ENCODE measurements around the gene TRIM25.

TRIM25 gene

DNA sequence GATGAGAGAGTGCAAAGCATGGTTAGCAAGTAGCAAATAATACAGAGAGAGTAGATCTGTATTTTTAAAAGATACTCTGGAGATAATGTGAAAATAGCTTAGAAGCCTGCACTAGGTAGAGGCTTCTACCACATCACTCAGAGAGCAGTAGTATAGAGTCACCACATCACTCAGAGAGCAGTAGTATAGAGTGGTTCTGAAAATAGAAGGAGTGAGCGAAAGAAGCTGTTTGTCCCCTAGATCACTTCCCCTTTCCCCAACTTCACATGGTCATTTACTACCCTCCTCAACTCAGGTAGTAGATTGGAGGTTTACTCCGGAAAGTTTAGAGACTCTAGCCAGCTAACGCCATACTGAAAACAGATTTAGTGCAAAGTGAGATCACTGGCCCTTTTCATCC, 62.8 kb downstream of the TRIM25 start:
- no peak for DNase-seq

DNA sequence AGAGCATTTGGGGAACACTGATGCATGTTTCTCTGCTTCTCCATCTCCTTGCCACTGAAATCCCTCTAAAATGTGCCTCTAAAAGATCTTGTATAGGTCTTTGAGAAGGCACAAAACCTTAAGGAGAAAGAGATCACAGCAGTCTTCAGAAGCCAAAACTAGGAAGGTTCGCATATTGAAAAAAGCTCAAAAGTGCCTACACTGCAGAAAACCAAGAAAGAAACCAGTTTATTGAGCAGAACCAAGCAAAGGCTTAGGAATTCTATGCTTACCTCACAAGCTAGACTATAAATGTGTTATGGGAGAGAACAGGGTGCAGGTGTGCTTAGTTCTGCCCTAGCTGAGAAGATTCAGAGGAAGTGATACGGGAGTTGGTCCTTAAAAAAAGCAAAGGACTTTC, 63.3 kb downstream of the TRIM25 start:
- no peak for DNase-seq

DNA sequence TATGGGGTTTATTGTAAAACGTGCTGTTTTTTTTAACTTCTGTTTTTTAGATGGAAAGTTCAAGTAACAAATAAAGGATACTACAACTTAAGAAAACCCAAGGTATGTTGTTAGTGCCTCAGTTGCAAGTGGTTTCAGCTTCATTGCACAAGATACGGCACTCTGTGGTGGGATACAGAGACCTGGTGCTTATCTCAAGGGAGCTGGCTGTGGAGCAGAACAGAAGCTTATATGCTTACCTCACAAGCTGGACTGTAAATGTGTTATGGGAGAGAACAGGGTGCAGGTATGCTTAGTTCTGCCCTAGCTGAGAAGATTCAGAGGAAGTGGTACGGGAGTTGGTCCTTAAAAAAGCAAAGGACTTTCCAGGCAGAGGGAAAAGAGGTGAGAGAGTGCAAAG, 64.7 kb downstream of the TRIM25 start:
- no peak for DNase-seq

GRCh38 chr17:56847106-56847505, 66.7 kb downstream of the TRIM25 start:
- DNase-seq, result no peak

GRCh38 chr17:56845934-56846333, 67.9 kb downstream of the TRIM25 start:
- no peak for DNase-seq

GRCh38 chr17:56842577-56842976, 71.3 kb downstream of the TRIM25 start:
- no peak for DNase-seq

GRCh38 chr17:56838687-56839086, 75.2 kb downstream of the TRIM25 start:
- no peak for DNase-seq
